Activated CD8-positive, alpha-beta memory T cell treated with anti-CD3 and anti-CD28 coated beads for 24 hours (primary cell): ENCODE data around the gene PLEKHA1.
A peak's percentile ranks its signal among the peaks of the same experiment; 100 is the strongest.

Experiments used
- DNase-seq: peaks from one replicate; pipeline ENCODE4 v3.0.0-alpha.2; 2020

The PLEKHA1 gene

DNA sequence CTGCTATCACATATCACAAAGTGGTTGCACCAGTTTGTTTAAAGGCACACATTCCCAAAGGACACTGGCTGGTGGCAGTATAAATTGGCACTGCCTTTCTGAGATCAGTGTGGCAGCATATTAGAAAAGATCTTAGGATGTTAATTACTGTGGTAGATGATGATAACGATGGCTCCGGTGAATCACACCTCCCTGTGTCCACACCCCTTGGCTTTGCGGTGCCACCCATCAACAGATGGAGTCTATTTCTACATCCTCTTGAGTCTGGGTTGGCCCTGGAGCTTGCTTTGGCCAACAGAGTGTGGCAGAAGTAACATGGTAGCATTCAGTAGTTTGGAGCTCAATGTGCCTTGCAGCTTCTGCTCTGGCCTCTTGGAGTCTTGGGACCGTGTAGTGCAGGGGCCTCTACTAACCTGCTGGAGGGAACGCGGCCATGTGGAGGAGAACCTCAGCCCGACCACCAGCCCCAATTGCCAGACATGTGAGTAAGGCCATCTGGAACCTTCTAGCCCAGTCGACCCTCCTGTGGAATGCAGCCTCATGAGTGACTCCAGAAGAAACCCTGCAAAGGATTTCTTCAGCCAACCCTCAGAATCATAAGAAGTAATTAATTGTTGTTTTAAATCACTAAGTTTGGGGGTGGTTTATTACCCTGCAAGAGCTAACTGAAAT, 27.2 kb upstream of the PLEKHA1 start:
- DNase-seq: no peak

DNA sequence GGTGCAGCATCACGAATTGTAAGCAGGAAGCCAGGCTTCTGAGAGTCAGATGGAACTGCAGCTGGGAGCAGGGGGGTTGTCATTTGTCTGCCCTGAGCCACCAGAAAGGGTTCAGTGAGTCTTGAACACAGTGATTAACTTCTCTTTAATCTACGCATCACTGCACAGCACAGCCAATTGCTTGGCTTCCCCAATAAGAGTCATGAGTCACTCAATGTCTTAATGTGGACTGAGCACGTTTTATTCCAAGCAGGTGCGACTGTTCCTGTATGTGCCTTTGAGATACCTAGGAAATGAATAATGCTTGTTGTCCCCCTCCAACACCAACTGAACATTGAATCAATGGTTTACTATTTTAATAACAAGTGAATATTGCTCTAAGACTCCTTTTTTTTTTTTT, 26.0 kb upstream of the PLEKHA1 start:
- no peak for DNase-seq

- DNase-seq: no peak
Measured at GRCh38 chr10:122348935-122349361, 25.6 kb upstream of the PLEKHA1 start.

DNA sequence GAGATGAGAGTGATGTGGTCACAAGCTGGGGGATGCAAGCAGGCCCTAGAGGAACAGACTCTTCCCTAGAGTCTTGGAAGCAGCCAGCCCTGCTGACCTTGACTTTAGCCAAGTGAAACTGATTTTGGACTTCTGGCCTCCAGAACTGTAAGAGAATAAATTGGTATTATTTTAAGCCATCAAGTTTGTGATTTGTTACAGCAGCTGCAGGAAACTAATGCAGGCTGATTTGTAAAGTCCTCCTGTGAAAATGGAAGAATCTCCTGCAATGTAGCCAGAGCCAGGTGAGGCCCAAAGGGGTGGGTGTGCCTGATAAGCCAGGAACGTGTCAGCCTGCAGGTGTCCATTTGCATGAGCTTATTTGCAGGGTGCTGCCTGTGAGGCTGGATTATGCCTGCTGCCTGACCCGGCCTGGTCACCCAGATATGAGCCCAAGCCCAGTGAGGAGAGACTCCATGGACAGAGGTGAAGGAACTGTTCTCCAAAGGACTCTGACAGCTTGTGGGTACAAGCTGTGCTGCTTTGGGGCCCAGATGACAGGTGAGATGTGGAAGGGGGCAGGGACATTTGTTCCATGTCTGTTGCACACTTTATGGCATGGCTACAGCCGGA, 24.6 kb upstream of the PLEKHA1 start:
- DNase-seq: no peak

DNA sequence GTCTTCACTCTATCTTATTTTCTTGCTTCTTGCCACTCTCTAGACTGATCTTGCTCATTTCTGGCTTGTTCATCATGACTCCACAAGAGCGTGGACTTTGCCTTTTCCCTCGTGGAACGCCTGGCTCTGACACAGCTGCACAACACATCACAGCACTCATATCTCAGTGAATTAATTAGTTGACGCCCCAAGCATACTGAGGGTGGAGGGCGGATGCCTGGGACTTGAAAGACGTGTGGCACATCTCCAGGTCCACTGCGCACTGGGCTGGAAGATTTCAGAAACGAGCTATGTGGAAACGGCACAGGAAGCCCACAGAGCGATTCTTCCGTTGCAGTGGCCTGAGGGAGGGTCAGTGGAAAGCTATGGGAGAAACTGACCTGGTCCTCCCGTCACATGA, 23.6 kb upstream of the PLEKHA1 start:
- DNase-seq: no peak

DNA sequence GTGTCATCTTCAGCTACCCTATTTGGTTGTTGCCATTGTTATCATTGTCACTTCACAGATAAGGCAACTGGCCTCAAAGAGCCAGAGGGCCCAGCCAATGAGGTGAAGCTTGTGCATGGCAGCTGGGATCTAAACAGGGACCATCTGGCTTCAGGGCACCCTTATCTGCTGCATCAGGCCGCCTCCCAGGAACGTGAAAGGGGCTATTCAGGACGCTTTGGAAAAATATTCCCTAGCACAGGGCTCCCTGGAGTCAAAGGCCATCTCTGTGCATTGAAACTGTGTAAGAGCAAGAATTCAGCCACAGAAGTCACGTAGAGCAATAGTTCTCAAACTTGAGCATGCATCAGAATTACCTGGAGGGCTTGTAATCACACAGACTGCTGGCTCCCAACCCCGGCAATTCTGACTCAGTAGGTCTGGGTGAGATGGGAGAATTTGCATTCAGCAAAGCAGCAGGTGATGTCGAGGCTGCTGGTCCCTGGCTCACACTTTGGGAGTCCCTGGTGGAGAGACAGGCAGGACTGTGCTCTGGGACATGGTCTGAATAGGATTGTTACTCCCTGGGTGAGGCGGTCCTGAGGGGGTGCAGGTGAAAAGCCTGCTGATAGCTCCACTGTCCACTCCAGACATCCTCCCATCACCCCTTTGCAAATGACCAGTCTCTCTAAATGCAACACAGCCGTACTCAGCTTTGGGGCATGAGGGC, 21.5 kb upstream of the PLEKHA1 start:
- DNase-seq: peak; percentile 32

DNA sequence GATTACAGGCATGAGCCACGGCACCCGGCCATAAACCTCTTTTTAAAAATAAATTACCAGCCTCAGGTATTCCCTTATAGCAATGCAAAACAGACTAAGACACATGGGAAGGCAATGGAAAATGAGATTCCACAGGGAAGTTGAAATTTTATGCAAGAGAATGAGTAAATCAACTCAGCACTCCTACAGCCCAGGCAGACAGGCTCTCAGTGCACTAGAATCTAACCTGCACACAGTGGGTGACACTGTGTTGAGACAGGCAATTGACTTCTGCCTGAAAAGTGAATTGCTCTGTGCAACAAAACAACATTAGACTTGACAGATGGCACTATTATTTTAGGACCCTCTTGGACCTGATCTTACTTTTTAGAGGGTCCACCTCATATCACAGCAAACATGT, 20.1 kb upstream of the PLEKHA1 start:
- no peak for DNase-seq

- peak; percentile 21 for DNase-seq
Measured at GRCh38 chr10:122357685-122358084, 16.8 kb upstream of the PLEKHA1 start.

DNA sequence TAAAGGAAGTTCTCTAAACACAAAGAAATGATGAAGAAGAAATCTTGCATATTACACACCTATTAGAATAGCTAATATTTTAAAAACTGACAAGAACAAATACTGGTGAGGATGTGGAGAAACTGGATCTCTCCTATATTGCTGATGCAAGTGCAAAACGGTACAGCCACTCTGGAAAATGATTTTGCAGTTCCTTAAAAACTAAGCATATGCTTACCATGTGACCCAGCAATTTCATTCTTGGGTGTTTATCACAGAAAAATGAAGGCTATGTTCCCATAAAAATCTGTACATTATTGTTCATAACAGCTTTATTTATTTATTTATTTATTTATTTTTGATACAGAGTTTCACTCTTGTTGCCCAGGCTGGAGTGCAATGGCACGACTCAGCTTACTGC, 14.9 kb upstream of the PLEKHA1 start:
- DNase-seq: no peak

- DNase-seq: no peak
Measured at GRCh38 chr10:122361046-122361445, 13.5 kb upstream of the PLEKHA1 start.

- peak; percentile 24 for DNase-seq
Measured at GRCh38 chr10:122362031-122362592, 12.4 kb upstream of the PLEKHA1 start.

GRCh38 chr10:122362621-122363020, 11.9 kb upstream of the PLEKHA1 start:
- peak; percentile 40 for DNase-seq

GRCh38 chr10:122363311-122363710, 11.2 kb upstream of the PLEKHA1 start:
- no peak for DNase-seq

GRCh38 chr10:122363722-122364463, 10.6 kb upstream of the PLEKHA1 start:
- peak; percentile 24 for DNase-seq

DNA sequence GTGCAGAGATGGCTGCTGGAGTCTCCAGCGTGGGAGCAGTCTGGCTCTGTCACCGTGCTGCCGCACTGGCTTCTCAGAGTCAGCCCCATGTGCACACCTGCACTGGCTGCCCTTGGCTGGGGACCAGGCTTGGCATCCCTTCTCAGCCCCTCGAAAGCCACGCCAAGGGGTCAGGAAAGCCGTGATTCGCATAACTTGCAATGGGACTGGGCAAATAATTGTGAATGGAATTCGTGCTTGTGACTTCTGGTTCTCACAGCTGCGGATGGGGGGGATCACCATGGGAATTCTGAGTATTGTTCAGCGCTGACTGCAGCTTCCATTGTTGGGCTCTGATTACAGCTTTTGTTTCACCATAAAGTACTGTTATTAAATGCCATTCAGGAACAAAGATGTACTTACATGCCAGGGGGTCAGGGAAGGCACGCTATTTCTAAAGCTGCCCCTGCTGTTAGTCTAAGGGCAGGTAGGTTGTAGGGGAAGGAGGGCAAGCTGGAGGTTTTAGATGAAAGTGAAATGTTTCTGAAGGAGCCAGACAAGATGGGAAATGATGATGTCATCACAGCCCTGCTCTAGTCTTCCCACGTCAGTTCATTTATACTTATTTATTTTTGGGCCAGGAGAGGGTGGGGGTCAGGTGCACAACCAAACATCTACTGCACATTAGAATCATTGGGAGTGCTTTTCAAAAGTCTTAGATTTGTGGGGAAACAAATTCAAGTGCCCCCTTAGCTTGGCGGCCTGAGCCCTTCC, 5.8 kb upstream of the PLEKHA1 start:
- DNase-seq: peak; percentile 40

- no peak for DNase-seq
Measured at GRCh38 chr10:122373108-122373507, 1.4 kb upstream of the PLEKHA1 start.

DNA sequence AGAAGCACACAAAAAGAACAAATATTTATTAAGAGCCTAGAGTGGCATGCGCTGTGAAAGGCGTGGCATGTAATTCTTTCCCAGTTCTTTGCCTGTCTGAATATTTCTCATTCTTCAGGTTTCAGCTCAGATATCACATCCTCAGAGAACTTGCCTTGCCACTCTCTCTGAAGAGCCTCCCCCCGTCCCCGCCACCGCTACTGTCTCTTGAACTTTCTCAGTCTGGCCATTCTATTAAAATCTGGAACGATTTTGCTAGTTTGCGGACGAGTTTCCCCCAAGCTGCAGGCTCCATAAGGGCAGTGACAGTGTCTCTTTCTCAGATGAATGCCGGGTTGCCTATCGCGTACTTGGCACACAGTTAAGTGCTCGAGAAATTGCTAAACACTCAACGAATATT, 787 bp upstream of the PLEKHA1 start:
- DNase-seq: peak; percentile 56

- peak; percentile 92 for DNase-seq
Measured at GRCh38 chr10:122374859-122375678, 561 bp downstream of the PLEKHA1 start.

DNA sequence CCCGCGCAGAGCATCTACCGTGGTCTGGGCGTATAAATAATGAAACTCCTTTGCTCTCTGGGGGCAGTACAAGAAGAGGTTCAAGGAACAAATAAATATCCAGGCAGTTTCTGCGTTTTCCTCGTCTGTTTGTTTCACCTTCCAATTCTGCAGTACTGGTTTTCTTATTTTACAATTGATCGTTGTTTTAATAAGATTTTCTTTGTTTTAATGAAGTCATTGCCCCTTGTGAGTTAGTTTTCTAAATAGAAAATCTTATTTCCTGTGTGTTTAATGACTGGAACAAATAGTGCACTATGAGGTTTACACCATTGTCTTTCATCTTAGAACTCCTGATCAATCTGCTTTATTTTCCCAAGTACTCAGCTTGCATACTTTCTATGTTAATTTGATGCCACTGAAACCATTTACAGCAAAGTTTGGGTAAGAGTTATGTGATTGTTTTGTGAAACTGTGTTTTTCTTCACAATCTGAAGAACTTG, 1.2 kb downstream of the PLEKHA1 start:
- DNase-seq: no peak

DNA sequence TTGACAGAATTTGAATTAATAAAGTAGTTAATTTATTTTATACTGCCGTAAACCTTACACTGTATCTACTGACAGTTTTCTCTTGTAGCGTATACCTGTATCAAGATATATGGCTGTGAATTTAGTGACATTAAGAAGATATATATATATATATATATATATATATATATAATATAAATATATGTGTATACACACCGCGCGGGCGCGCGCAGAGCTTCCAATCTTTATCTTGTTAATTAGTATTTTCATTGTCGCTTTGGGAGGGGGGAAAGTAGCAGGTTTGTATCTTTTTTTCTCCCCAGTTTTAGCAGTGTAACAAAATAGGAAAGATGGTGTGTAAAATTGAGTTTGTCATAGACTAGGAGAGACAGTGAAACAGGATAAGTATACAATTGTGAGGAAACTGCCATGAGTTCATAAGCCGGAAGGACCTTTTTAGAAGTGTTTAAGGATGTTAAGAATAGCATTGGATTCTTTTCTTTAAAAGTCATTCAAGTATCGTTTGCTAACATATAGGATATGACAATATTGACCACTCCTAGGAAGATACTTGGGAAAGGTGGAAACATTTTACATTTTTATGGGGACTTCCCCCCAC, 2.0 kb downstream of the PLEKHA1 start:
- no peak for DNase-seq

GRCh38 chr10:122379041-122379440, 4.5 kb downstream of the PLEKHA1 start:
- no peak for DNase-seq
